Astrocyte (in vitro differentiated cells and primary cell): ENCODE results near the gene HS6ST2.

ENCODE experiments used
- EZH2 ChIP-seq: IDR thresholded peaks from 2 replicates; pipeline ENCODE4 v1.6.1; 2012; ENCODE audit warnings: mild to moderate bottlenecking, low read length, inconsistent platforms; ENCODE audit not compliant: insufficient read depth
- TF ChIP-seq, protein P1 (sequence below): IDR thresholded peaks from 2 replicates; pipeline ENCODE4 v1.5.1; 2011; ENCODE audit warnings: low read depth, mild to moderate bottlenecking, inconsistent platforms, low read length, moderate library complexity; ENCODE audit not compliant: insufficient read depth

GRCh38 chrX:132795181-132795580 lies 163.2 kb downstream of the HS6ST2 start:
- TF ChIP-seq, protein P1, sequence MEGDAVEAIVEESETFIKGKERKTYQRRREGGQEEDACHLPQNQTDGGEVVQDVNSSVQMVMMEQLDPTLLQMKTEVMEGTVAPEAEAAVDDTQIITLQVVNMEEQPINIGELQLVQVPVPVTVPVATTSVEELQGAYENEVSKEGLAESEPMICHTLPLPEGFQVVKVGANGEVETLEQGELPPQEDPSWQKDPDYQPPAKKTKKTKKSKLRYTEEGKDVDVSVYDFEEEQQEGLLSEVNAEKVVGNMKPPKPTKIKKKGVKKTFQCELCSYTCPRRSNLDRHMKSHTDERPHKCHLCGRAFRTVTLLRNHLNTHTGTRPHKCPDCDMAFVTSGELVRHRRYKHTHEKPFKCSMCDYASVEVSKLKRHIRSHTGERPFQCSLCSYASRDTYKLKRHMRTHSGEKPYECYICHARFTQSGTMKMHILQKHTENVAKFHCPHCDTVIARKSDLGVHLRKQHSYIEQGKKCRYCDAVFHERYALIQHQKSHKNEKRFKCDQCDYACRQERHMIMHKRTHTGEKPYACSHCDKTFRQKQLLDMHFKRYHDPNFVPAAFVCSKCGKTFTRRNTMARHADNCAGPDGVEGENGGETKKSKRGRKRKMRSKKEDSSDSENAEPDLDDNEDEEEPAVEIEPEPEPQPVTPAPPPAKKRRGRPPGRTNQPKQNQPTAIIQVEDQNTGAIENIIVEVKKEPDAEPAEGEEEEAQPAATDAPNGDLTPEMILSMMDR, result no peak
- no peak for TF ChIP-seq EZH2
